Effector memory CD8-positive, alpha-beta T cell (primary cell): ENCODE data around the gene LDB3.

Source experiments
- ATAC-seq: fragments of 150-1000 bp; cut with Tn5 transposase; replicated peaks from 2 replicates; pipeline ENCODE4 v1.10.0; 2021; ENCODE audit warnings: mild to moderate bottlenecking, moderate library complexity
- DNase-seq, 3 experiments: peaks; one replicate each; pipeline ENCODE4 v3.0.0; 2021
- H3K27ac Mint-ChIP-seq, 2 donors: one replicate each; pipeline ENCODE4 v1.8.0; 2022; ENCODE audit warnings: mild to moderate bottlenecking in 2 of 2, mixed read lengths in 2 of 2, moderate library complexity in 2 of 2
- H3K27me3 Mint-ChIP-seq, 2 donors: one replicate each; pipeline ENCODE4 v1.8.0; 2022; ENCODE audit warnings: mixed read lengths in 2 of 2
- H3K36me3 Mint-ChIP-seq: one replicate; pipeline ENCODE4 v1.8.0; 2022; ENCODE audit warnings: mild to moderate bottlenecking, moderate library complexity, mixed read lengths; ENCODE audit not compliant: insufficient read depth
- H3K4me1 Mint-ChIP-seq, 2 donors: one replicate each; pipeline ENCODE4 v1.8.0; 2022; ENCODE audit warnings: low read depth in 2 of 2, mixed read lengths in 2 of 2
- H3K4me3 Mint-ChIP-seq, 2 donors: one replicate each; pipeline ENCODE4 v1.8.0; 2022; ENCODE audit warnings: mild to moderate bottlenecking in 2 of 2, mixed read lengths in 2 of 2, moderate library complexity in 2 of 2
- H3K9me3 Mint-ChIP-seq, 2 donors: one replicate each; pipeline ENCODE4 v1.8.0; 2022; ENCODE audit warnings: mixed read lengths in 2 of 2

The LDB3 gene

DNA sequence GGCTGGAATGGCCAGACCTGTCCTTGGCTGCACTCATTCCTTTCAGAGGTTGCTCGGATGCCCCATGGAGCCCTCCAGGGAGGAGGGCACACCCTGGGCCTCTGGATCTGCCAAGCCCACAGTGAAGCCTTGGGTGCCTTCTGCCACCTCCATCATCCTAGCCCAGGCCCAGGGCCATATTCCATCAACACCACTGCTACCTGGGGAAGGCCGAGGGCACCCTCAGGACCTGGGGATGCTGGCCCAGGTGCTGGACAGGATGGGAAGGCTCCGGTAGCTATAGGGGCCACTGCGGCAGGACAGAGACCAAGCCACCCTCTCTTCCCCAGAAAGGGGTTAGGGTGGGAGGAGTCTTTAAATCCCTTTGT lies 13.2 kb upstream of the LDB3 start:
- no peaks in the 10 kb centered on the region for H3K9me3 Mint-ChIP-seq
- H3K4me1 Mint-ChIP-seq: no peaks in the 10 kb centered on the region
- ATAC-seq (no peak), DNase-seq (no peak)
- no peak overlapping the region for H3K27ac Mint-ChIP-seq
- no peak overlapping the region for H3K4me3 Mint-ChIP-seq
- H3K27me3 Mint-ChIP-seq: peaks cover 5 to 36% of the 10 kb centered on the region in 2 donors
- no peaks in the 10 kb centered on the region for H3K36me3 Mint-ChIP-seq

DNA sequence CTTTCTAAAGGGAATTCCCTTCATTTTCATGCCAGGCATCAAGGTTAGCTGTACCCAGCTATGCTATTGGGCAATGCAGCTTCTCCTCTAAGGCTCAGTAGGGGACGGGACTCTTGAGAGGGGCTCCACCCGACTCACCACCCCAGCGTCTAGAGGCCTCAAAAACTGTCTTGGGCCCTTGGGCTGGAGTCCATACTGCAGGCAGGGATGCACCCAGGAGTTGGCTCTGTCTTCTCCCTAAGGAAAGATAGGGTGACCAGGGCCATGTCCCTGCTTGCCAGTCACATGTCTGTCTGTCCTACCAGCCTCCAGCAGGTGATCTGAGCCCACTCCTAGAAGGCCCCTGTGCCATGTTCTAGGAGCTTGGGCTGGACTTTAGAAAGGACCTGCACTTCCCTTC lies 12.7 kb upstream of the LDB3 start:
- DNase-seq (no peak), ATAC-seq (no peak)
- H3K9me3 Mint-ChIP-seq: no peaks in the 10 kb centered on the region
- no peak overlapping the region for H3K4me3 Mint-ChIP-seq
- H3K27ac Mint-ChIP-seq: no peak overlapping the region
- peaks cover 2 to 36% of the 10 kb centered on the region in 2 donors for H3K27me3 Mint-ChIP-seq
- H3K4me1 Mint-ChIP-seq: no peaks in the 10 kb centered on the region
- H3K36me3 Mint-ChIP-seq: no peaks in the 10 kb centered on the region

DNA sequence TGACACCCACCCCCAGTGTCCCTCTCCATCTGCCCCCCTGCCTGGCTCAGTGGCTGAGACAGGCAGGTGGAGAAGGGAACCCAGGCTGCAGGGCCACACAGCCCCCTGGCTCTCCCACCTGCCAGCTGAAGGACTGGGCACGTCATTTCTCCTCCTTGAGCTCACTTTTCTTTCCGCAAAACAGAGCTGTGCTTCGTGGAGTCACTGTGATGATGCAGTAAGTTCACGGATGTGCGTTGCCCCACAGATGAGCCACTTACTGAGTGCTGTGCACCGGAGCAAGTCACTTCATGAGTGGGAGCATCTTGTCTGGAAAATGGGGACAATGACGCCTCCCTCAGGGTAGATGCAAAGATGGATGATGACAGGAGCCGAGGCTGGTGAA lies 11.3 kb upstream of the LDB3 start:
- no peak for ATAC-seq
- Mint-ChIP-seq H3K27ac (no peak overlapping the region), H3K9me3 (no peaks in the 10 kb centered on the region), H3K4me1 (no peaks in the 10 kb centered on the region), H3K36me3 (no peaks in the 10 kb centered on the region), H3K27me3 (peaks cover 0 to 33% of the 10 kb centered on the region in 2 donors), H3K4me3 (no peak overlapping the region)
- DNase-seq: no peak

DNA sequence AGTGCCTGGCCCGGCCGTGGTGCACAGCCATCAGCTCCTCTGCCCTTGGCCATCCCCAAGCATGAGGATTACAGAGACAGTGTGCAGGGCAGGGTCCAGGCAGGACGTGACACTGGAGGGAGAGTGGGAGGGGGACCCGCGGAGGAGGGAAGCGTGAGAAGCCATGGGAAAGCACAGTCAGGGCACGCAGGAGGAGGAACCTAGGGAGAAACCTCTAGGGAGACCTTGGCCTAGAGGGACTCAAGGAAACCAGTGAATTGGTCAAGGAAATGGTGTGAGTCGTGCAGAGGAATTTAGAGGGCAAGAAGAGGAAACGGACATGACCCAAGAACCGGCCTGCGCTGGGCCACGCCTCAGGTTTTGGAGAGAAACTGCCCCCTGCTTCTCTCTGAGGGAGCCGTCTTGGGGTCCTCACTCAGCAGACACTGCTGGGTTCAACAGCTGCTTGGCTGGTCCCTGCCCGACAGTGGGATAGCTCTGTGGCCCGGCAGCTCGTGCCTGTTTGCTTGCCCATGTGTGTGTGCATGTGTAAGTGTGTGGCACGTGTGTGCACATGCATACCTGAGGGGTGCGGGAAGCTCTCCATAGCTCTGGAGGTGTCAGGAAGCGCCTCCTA lies 10.8 kb upstream of the LDB3 start:
- no peak overlapping the region for H3K4me3 Mint-ChIP-seq

DNA sequence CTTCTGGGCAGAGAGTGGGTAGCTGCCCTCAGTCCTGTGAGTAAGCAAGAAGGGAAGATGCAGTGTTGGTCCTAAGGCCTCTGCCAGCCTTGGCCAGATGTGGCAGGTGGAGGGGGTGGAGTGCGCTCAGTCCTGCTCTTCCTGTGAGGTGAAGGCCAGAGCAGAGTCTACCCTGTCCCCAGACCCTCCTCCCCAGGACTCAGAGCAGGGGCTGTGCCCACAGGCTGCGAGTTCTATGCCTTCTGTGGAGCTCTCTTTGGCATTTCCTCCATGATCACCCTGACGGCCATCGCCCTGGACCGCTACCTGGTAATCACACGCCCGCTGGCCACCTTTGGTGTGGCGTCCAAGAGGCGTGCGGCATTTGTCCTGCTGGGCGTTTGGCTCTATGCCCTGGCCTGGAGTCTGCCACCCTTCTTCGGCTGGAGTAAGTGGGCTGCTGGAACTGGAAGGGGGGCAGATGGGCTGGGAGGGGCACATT lies 10.0 kb upstream of the LDB3 start:
- H3K27ac Mint-ChIP-seq: no peak overlapping the region
- DNase-seq (no peak), ATAC-seq (no peak)
- peaks cover 0 to 36% of the 10 kb centered on the region in 2 donors for H3K27me3 Mint-ChIP-seq
- no peaks in the 10 kb centered on the region for H3K4me1 Mint-ChIP-seq
- no peaks in the 10 kb centered on the region for H3K36me3 Mint-ChIP-seq
- no peak overlapping the region for H3K4me3 Mint-ChIP-seq
- H3K9me3 Mint-ChIP-seq: no peaks in the 10 kb centered on the region

More for the DNA sequence above, 10.8 kb upstream of the LDB3 start:
- DNase-seq (no peak), ATAC-seq (no peak)
- H3K27me3 Mint-ChIP-seq: peaks cover 0 to 36% of the 10 kb centered on the region in 2 donors
- no peaks in the 10 kb centered on the region for H3K36me3 Mint-ChIP-seq
- no peak overlapping the region for H3K27ac Mint-ChIP-seq
- H3K4me1 Mint-ChIP-seq: no peaks in the 10 kb centered on the region
- H3K9me3 Mint-ChIP-seq: no peaks in the 10 kb centered on the region

DNA sequence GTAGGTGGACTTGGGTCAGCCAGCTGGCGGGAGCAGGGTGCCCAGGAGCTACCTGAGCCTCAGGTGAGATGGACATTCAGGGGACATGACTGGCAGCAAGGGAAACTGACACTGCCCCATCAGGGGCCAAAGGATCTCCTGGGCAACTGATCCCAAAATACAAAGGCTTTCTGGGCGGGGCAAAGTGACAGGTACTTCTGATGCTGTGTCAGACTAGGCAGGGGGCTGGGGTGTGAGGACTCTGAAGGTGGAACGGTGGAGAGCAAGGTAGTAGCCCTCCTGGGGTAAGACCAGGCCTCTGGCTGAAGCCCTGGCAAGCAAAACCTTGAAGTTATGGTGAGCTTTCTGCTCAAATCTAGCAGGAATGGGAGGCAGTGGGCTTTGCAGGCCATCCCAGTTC lies 9.6 kb upstream of the LDB3 start:
- H3K36me3 Mint-ChIP-seq: no peaks in the 10 kb centered on the region
- peaks cover 0 to 36% of the 10 kb centered on the region in 2 donors for H3K27me3 Mint-ChIP-seq
- H3K9me3 Mint-ChIP-seq: no peaks in the 10 kb centered on the region
- no peak overlapping the region for H3K27ac Mint-ChIP-seq
- no peaks in the 10 kb centered on the region for H3K4me1 Mint-ChIP-seq
- no peak overlapping the region for H3K4me3 Mint-ChIP-seq
- no peak for DNase-seq
- no peak for ATAC-seq

DNA sequence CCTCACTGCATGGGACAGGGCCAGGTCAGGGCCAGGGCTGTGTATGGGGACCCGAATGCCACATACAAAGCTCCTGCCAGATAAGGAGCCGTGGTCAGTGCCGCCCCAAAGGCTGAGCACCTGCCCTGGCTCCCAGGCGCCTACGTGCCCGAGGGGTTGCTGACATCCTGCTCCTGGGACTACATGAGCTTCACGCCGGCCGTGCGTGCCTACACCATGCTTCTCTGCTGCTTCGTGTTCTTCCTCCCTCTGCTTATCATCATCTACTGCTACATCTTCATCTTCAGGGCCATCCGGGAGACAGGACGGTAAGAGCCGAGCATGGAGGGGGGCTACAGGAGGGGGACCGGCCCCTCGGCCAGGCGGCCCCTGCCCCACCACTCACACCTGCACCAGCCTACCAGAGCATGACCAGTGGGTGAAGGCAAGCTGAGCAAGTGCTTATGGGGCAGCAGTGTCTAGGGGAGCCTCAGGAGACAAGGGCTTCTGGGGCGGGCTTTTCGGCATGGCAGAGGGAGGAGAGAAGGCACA lies 9.1 kb upstream of the LDB3 start:
- ATAC-seq (no peak), DNase-seq (no peak)
- H3K27me3 Mint-ChIP-seq: peaks cover 0 to 36% of the 10 kb centered on the region in 2 donors
- H3K9me3 Mint-ChIP-seq: no peaks in the 10 kb centered on the region
- H3K27ac Mint-ChIP-seq: no peak overlapping the region
- no peaks in the 10 kb centered on the region for H3K4me1 Mint-ChIP-seq
- H3K4me3 Mint-ChIP-seq: no peak overlapping the region
- H3K36me3 Mint-ChIP-seq: no peaks in the 10 kb centered on the region

DNA sequence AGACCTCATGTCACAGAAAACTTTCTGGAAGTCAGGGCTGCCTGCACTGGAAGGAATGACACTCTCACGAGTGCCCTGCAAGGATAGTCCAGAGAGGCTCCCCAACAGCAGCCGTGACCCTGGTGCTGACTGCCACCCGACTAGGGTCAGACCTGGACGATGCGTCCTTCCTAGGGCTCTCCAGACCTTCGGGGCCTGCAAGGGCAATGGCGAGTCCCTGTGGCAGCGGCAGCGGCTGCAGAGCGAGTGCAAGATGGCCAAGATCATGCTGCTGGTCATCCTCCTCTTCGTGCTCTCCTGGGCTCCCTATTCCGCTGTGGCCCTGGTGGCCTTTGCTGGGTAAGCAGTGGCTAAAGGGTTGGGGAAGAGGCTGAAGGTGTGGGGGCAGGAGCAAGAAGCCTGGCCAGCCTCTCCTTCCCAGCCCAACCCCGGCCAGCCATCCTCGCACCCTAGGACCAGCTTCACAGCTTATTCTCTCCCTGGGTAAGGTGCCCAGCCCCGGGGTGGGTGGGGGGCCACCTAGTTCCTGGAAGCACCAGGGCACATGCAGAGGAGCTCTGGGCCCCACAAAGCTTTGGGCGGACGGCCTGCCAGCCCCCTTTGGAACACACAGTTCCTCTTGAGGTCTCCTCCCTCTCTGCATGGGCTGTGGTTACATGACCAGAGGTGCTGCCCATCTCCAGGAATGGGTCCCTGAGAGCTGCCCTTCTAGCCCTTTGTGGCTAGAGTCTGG lies 8.4 kb upstream of the LDB3 start:
- DNase-seq (no peak), ATAC-seq (no peak)
- Mint-ChIP-seq H3K4me1 (no peaks in the 10 kb centered on the region), H3K4me3 (no peak overlapping the region), H3K9me3 (no peaks in the 10 kb centered on the region), H3K36me3 (no peaks in the 10 kb centered on the region), H3K27me3 (peaks cover 0 to 36% of the 10 kb centered on the region in 2 donors), H3K27ac (no peak overlapping the region)

DNA sequence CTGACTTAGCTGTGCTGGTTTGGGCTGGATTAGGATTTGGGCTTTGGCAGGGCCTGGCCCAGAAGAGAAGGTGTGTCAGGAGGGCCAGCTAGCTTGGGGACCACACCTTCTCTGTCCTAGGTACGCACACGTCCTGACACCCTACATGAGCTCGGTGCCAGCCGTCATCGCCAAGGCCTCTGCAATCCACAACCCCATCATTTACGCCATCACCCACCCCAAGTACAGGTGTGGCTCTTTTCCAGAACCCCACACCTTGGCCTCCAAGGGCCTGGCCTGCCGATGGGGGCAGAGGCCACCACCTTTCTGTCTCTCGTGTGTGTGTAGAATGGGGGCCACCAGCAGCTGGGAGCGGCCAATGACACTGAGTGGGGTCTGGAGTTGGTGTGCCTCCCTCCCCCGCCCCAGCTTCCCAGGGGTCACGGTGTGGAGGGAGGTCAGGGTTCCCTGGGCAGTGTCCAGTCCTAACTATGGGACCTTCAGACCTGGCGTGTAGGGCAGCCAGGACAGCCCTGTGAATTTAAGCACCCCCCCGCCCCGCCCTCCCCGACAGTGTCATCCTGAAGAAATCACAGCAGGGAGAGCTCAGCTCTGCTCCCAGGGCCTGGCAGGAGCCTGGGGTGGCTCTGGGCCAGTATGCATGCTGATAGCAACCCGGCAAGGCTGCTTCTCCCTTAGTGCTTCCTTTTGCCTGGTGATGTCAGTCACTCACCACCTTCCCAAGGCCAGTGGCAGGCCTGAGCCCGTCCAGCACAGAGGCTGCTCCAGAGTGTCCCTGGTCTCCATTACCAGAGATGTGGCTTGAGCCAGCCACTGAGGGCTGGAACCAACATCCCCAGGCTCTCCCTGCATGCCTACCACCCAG lies 6.9 kb upstream of the LDB3 start:
- Mint-ChIP-seq H3K4me1 (no peaks in the 10 kb centered on the region), H3K27me3 (peaks cover 0 to 36% of the 10 kb centered on the region in 2 donors), H3K27ac (no peak overlapping the region), H3K4me3 (no peak overlapping the region), H3K36me3 (no peaks in the 10 kb centered on the region), H3K9me3 (no peaks in the 10 kb centered on the region)
- DNase-seq (no peak), ATAC-seq (no peak)

DNA sequence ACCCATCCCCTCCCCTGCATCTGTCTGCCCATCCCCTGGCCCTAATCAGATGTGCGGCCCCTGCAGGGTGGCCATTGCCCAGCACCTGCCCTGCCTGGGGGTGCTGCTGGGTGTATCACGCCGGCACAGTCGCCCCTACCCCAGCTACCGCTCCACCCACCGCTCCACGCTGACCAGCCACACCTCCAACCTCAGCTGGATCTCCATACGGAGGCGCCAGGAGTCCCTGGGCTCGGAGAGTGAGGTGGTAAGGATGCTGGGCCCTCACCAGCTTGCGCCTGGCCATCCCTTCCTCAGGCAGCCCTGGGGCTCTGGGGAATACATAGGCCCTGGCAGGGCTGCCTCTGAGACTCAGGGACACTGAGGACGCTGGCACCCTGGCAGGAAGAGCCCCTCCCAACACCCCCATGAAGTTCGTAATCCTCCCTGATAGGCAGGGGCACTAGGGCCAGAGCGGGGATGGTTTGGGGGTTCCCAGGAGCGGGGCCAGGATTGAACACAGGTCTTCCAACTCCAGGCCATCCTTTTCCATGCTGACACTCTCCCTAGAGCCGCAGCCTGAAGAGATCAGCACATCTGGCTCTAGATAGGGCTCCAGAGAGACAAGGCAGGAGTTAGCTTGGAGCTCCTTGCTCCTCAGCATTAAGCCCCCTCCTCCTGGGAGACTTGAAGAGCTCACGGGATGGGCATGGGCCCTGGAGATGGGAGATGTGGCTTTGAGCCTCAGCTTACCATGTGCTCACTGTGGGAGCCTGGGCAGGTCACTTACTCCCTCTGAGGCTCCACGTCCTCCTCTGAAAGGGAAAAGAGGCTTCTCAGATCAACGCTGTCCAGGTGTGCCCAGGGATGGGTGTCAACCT lies 5.9 kb upstream of the LDB3 start:
- Mint-ChIP-seq H3K27ac (no peak overlapping the region), H3K4me3 (no peak overlapping the region), H3K27me3 (peaks cover 0 to 31% of the 10 kb centered on the region in 2 donors), H3K9me3 (no peaks in the 10 kb centered on the region), H3K4me1 (no peaks in the 10 kb centered on the region), H3K36me3 (no peaks in the 10 kb centered on the region)
- ATAC-seq (no peak), DNase-seq (no peak)

DNA sequence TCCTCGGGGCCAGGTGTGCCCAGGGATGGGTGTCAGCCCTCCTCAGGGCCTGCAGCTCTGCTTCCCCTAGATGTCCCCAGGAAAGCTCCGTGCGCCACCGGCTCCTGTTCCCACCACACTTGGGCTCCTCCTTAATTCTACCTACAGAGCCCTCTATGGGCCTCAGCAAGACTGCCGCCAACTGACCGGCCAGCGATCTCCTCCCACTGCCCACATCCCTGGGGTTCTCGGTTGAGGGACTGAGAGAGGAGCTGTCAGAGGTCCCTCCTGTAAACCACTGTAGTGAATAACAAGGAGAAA lies 5.3 kb upstream of the LDB3 start:
- Mint-ChIP-seq H3K36me3 (no peaks in the 10 kb centered on the region), H3K4me1 (no peaks in the 10 kb centered on the region), H3K27ac (no peak overlapping the region), H3K9me3 (no peaks in the 10 kb centered on the region), H3K27me3 (peaks cover 0 to 28% of the 10 kb centered on the region in 2 donors), H3K4me3 (no peak overlapping the region)
- ATAC-seq (no peak), DNase-seq (no peak)

DNA sequence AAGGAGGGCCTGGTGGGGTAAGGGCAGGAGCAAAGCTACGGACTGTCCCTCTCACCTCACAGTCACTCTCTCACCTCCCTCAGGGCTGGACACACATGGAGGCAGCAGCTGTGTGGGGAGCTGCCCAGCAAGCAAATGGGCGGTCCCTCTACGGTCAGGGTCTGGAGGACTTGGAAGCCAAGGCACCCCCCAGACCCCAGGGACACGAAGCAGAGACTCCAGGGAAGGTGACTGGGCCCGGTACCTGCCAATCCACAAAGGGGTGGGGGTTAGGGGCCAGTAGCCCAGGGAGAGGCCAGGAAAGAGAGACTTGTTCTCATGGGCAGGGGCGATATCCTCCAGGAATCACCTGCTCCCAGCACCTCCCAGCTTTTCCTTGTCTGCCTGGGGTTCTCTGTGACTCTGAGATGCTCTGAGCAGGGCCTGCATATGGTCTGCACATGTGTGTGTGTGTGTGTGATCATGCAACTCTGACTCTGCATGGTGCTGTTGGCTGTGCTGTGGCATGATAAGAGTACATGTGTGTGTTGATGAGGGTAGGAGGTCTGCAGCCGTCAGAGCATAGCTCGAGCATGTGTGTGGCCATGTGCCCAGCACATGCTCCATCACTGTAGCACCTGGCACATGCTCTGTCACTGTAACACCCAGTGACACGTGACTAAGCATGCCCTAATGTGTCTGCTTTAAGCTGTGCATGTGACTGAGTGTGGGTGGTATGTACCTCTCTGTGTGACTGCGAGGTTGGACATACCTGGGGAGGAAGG lies 4.6 kb upstream of the LDB3 start:
- no peak overlapping the region for H3K27ac Mint-ChIP-seq
- no peaks in the 10 kb centered on the region for H3K9me3 Mint-ChIP-seq
- ATAC-seq: no peak
- no peak overlapping the region for H3K4me3 Mint-ChIP-seq
- H3K36me3 Mint-ChIP-seq: no peaks in the 10 kb centered on the region
- peaks cover 0 to 28% of the 10 kb centered on the region in 2 donors for H3K27me3 Mint-ChIP-seq
- no peak for DNase-seq
- H3K4me1 Mint-ChIP-seq: no peaks in the 10 kb centered on the region
